HG03439 (cell line): ENCODE measurements around the gene CSNK1D.

Experiments used
- ATAC-seq: cut with Tn5 transposase; IDR thresholded peaks from one replicate; pipeline ENCODE4 v1.9.1; 2021; ENCODE audit warnings: mild to moderate bottlenecking, moderate library complexity; ENCODE audit not compliant: unreplicated experiment

CSNK1D gene

GRCh38 chr17:82296511-82297279 is 23.2 kb upstream of the CSNK1D start:
- ATAC-seq: no peak

GRCh38 chr17:82295472-82295814 is 21.9 kb upstream of the CSNK1D start:
- no peak for ATAC-seq

DNA sequence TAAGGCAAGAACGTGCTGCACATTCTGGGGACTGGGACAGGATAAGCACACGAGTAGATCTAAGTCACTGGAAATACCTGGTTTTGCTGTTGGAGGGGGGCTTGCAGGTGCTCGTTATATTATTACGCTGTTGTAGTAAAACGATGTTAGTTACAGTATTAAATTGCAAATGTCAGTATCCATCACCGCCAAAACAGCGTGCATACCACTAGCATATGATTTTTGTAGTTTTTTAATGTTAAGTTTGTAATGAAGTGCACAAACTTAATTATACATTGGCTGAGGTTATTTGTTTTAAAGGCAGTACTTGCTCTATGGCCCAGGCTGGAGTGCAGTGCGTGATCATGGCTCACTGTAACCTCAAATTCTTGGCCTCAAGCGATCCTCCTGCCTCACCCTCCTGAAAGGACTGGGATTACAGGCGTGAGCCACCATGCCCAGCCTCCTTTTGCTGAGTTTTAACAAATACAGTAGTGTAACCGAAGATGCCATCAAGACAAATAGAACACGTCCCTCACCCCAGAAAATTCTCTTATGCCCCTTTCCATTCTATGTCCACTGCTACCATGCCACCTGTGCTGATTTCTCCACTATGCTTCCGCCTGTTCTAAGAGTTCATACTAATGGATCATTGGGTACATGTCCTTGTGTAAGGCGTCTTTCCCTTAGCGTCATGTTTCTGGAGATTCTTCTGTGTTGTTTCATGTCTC is 20.7 kb upstream of the CSNK1D start:
- no peak for ATAC-seq

GRCh38 chr17:82292251-82293154 is 19.0 kb upstream of the CSNK1D start:
- ATAC-seq: peak; percentile 96

DNA sequence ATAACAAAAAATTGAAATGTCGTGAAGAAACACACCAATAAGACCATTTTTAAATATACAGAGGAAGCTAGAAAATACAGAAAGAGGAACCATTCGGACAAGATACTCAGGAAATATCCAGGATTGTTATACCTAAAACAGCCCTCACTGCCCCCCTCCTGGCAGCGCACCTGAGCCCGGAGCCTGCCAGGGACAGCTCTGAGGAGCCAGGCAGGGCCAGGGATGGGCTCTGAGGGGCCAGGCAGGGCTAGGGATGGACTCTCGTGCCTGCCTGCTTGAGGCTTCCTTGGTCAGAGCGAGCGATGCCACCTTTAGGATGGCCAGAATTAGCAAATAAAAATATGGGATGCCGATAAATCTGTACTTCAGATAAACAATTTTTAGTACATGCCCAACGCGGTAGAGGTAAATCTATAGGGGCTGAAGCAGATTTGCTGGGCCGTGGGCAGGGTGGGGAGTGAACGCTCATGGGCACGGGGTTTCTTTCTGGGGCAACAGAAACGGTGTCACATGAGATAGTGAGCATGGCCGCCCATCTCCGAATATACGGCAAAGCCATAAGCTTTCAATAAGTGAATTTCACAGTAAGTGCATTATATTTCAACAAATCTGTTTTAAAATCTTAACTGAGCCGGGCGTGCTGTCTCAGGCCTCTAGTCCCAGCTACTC is 18.2 kb upstream of the CSNK1D start:
- no peak for ATAC-seq

DNA sequence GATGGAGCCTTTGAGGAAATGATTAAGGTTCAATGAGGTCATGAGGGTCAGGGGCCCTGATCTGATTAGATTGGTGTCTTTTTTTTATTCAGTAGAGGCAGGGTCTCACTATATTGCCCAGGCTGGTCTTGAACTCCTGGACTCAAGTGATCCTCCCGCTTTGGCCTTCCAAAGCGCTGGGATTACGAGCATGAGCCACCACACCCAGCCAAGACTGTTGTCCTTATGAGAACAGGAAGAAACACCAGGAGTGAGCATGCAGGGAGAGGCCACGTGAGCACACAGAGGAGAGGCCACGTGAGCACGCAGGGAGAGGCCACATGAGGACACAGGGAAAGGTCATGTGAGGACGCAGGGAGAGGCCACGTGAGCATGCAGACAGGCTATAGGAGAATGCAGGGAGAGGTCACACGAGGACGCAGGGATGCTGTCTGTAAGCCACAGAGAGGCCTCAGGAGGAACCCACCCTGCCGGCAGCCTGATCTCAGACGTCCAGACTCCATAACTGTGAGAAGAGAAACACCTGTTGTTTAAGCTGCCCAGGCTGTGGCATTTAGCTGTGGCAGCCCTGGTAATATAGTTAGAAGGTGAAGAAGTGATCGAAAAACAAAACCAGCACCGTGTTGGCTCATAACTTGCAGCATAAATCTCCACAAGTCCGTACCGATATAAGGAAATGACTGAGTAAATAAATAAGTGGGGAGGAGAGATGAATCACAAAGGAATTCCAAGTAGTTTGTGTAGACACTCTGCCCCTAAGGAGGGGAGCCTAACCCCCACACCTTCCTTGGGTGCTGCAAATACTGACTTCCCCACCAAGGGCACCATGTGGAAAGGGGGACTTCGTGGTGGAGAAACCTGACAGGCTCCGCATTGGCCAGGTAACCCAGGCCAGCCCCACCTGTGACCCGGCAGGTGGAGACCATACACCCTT is 14.6 kb upstream of the CSNK1D start:
- no peak for ATAC-seq

GRCh38 chr17:82287013-82287867 is 13.7 kb upstream of the CSNK1D start:
- no peak for ATAC-seq

GRCh38 chr17:82285141-82285540 is 11.6 kb upstream of the CSNK1D start:
- ATAC-seq: no peak

- ATAC-seq: no peak
Measured at GRCh38 chr17:82283208-82283749, 9.8 kb upstream of the CSNK1D start.

DNA sequence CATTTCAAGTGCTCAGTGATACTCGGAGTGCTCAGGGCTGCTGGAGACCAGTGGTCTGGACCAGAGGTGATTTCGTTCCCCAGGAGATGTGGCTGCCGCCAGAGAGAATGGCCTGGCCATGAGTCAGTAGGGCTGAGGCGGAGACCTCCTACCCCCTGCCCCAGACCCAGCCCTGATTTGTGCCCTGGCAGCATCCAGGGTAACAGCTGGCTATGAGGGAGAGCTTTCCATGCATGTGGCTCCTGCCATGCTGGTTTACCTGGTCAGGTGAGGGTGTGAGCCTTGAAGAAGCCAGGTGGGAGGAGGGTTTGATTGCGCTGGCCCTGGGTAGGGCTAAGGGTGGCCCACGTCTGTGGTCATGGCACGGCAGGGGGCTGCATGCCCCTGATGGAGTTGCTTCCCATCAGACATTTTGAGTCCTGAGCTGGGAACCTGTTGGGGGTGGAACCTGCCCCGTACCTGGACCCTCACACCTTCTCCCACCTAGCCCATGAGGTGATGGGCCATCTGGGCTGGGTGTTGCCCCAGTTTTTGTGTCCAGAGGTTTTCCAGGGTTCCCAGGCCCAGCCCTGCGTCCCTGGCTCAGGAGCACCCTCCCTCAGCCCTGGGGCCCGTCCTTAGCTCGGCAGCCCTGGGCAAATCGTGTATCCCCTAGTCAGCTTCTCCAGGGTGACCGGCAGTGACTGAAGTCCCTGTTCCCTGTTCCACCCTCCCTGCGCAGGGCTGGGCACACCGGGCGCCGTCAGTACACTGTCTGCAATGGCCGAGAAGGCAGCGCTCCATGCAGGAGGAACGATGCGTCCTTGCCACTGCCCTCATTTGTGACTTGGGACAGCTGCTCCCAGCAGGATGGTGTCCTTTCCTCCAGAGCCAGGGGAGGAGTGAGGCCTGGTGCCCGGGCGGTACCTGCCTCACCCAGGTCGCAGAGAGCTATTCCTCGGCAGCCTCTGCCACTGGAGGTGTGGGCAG is 9.0 kb upstream of the CSNK1D start:
- ATAC-seq: no peak

GRCh38 chr17:82281502-82282238 is 8.2 kb upstream of the CSNK1D start:
- ATAC-seq: no peak

- ATAC-seq: no peak
Measured at GRCh38 chr17:82281076-82281475, 7.6 kb upstream of the CSNK1D start.

GRCh38 chr17:82280537-82280936 is 7.0 kb upstream of the CSNK1D start:
- ATAC-seq: no peak

- no peak for ATAC-seq
Measured at GRCh38 chr17:82278786-82279391, 5.4 kb upstream of the CSNK1D start.

DNA sequence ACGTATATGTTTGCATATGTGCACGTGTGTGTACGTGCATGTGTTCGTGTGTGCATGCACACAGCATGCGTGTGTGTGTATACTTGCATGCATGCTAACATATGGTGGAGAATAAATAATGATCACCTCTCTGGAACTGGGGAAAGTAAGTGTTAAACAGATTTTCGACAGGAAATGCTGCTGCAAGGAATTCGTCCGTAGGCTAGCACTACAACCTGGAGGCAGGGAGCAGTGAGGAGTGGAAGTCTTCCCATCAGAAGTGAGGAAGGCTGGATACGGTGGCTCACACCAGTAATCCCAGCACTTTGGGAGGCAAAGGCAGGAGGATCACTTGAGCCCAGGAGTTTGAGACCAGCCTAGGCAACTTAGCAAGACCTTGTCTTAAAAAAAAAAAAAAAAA is 4.8 kb upstream of the CSNK1D start:
- no peak for ATAC-seq

- ATAC-seq: no peak
Measured at GRCh38 chr17:82277851-82278250, 4.4 kb upstream of the CSNK1D start.
